ENCODE measurements around the gene HSFX2.
"Not testable (repeated sequence)": the region's sequence is repeated elsewhere in the genome, so short reads cannot be mapped to it uniquely, and the experiment has no call there.

HSFX2 gene

DNA sequence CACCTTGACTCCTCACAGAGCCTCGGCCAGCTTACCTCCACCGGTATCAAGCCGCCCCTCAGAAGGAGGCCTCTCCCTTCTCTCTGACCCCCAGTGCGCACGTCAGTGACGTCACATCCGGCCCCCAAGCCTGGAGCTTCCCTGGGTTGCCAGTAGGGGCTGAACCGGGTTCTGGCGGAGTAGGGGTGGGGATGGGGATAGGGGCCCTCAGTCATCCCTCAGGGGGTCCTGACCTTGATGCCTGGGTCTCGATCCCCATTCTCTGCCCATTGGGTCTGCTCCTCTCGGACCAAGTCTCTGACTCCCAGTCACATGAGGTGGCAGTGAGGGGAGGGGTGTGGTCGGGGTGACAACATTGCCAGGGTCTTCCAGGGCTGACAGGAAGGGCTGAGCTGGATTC lies 7.8 kb downstream of the HSFX2 start, which contains the start of gene MAGEA9B:
MAGEA9B (minus strand) TSS at position 101 of the 400 bp plus-strand sequence. CDS start 4,280 bp downstream, outside the sequence.
- not testable (repeated sequence) for DNase-seq

DNA sequence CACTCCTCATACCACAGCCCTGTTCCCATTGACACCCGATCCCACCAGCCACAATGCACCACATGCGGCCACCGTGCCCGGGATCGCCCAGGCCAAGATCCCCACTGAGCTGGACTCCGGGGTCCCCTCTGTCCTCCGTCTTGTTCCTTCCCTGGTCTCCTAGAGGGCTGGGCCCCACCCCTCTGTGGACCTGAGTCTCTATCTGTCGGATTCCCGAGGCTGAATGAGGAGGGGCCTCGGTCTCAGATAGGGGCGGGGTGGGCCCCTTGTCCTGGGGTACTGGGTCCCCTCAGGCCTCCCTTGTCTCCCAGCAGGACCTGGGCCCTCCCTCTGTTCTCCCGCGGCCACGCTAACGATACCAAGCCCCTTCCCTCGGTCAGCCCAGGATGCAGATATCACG lies 9.5 kb downstream of the HSFX2 start:
- DNase-seq: not testable (repeated sequence)

DNA sequence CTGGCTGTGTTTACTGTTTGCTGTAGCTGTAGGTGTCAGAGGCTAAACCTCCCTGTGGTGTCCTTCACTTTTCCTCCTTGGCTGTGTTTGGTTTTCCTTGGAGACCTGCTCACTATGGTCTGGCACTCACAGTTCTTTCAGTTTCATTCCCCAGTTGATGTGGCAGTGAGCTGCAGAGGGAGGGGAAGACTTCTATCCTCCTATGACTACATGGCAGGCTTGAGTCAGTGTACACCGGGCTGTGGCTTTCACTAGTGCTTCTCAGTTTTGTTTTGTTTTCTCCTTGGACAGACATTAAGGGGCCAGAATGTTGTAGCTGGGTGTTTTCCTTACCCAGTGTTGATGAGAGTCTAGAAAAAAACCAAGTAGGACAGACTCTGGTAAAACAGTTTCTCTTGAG lies 21.7 kb downstream of the HSFX2 start:
- DNase-seq: not testable (repeated sequence)

DNA sequence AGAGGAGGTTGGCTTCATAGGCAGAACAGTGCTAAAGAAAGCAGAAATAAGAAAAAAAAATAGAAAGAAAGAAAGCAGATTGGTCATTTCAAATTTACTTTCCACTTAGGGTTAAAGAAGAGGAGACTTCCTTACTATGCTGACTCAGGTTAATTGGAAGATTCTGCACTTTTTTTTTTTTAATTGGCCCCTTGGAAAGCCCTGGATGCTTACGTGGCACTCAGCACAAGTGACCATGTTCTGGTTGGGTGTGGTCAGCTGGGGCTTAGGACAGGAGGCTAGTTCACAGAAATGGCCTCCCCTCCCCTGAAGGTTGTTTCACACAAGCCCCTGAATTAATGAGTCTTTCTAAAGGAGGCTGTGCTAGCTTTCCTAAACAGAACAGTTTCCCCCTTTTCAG lies 22.4 kb downstream of the HSFX2 start:
- peak; percentile 49 for DNase-seq

DNA sequence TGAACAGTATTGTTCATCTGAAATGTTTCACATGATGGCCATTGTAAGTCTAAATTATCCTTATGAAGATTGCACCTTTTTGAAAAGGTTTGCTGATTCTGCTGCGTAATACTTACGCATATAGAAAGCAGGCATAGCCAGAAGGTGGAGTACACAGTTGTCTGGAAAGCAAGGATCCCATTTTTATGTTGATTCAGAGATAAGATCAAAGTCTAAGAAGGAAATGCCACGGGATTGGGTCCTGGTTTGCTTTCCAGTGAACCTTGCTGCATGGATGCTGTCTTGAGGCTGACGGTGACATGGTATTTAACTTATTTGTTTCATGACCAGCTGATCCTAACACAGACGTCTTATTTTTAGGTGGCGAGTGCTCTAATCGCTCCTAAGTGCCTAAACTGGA lies 23.3 kb downstream of the HSFX2 start:
- no peak for DNase-seq

DNA sequence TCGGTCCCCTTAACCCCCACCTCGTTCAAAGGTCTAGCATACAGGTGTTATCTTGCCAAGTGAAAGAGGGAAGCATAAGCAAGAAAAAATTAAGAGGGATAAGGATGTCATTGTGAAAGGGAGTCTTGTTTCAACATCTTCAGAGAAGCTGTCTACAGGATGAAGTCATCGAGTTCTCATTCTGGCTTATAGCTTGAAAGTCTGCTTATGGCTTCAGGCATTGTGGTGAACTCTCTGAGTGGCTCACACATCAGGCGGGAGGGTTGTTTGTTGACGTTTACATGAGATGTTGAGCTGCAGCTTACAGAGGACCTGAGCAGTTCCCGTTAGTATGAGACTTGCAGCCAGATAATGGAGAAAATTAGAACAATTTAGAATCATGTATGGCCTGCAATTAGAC lies 24.4 kb downstream of the HSFX2 start:
- peak; percentile 2 for DNase-seq

DNA sequence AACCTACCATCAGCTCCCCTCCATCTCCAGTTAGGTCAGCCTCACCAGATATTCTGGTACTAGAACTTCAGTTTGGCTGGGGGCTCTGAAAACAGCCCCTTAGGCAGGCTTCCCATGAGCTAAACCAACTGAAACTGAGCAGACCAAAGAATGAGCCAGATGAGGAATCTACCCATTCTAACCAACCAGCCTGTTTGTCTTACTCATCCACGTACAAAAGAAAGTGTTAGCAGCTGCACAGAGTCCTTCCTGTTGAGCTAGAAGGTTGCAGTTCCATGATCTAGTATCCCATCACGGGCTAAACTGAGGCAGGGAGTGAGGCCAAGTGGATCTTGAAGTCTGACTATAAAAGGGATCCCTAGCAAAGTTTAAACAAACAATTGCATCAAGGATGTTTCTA lies 25.3 kb downstream of the HSFX2 start:
- DNase-seq: no peak

DNA sequence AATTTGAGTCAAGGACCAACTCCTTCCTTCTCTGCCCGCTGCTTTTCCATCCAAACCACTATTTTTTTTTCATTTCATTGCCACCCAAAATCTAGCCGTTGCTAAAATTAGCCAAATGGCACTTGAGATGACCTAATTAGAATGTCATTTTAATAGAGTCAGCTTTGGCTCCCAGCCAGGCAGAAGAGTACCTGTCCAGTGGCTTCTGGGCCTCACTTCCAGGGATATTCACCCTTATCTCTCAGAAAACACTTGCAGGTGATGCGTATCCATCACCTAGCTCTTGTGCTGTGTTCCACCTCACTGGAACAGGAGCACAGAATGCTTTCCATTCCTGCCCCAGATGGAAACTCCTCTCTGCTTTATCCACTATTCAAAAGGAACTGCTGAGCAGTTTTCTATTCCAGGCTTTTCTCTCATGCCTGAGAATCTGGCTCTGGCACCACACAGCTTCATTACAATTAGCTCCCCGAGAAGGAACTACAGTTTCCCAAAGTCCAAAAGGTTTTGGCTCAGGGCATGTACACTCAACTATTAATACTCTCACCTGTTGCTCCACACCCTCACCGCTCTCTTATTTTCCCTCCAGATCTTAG lies 26.3 kb downstream of the HSFX2 start:
- no peak for DNase-seq

DNA sequence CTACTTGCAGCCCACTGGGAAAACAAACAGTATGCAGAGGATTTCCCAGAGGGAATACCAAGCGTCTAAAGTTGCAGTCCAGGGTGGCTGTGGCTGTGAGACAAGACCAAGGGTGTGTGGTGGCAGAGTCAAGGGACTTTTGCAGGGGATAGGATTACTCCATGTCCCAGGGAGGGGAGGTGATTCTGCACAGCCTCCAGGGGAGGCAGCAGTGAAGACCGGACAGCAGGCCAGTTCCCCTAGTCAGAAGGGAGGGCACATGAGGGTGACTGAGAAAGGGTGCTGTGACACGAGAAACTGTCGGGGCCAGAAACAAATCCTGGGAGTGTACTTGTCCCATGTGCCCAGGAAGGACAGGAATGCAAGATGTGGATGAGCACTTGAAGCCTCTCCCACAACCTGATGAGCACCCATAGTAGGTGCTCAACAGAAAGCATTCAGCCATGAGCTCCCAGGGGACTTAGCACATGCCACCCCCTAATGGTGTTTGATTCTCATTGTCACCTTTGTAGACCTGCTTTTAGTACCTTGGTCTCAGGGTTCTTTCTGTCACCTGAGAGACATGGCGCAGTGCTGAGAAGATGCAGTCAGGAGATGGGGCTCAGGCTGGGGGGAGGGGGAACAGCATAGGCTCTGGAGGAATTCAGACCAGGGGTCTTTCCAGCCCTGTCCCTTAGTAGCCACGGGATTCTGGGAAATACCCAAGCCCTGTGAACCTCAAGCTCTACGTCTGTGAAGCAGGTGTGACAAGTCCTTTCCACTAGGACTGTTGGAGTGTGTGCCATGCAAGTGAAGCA lies 27.3 kb downstream of the HSFX2 start:
- DNase-seq: no peak

DNA sequence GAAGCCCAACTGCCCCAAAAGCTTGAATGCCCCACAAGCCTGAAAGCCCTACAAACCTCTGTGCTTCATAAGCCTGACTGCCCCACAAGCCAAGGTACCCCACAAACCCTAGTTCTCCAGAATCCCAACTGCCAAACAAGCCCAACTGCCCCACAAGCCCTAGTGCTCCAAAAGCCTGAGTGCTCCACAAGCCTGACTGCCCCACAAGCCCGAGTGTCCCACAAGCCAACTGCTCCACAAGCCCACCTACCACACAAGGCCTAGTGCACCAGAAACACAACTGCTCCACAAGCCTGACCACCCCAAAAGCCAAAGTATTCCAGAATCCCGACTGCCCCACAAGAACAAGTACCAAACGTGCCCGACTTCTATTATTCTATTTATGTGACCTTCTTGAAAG lies 31.8 kb downstream of the HSFX2 start:
- no peak for DNase-seq

DNA sequence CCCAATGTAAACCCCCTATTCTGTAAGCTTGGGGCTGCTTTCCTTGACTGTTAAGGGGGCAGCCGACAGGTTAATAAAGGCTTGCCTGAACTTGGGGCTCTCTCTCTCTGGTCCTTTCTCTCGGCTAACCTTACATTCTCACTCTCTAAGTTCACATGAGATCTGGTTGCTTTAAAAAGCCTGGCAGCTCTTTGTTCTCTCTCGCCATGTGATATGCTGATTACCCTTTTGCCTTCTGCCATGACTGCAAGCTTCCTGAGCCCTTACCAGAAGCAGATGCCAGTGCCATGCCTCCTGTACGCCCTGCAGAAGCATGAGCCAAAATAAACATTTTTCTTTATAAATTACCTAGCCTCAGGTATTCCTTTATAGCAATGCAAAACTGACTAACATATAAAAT lies 39.9 kb downstream of the HSFX2 start:
- DNase-seq: not testable (repeated sequence)

DNA sequence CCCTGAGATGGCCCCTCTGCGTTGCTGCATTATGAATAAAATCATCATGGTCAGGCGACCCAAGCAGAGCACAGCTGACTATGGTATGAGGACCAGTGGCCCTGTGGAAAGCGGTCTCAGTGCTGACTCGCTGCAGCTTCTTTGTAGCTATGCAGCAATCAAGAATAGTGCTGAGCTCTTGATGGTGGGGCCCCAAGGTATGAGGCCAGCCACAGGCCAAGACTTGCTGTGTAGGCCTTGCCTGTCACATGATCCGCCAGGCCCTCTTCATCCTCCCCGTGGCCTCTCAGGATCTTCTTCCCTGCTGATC lies 43.2 kb downstream of the HSFX2 start:
- not testable (repeated sequence) for DNase-seq

DNA sequence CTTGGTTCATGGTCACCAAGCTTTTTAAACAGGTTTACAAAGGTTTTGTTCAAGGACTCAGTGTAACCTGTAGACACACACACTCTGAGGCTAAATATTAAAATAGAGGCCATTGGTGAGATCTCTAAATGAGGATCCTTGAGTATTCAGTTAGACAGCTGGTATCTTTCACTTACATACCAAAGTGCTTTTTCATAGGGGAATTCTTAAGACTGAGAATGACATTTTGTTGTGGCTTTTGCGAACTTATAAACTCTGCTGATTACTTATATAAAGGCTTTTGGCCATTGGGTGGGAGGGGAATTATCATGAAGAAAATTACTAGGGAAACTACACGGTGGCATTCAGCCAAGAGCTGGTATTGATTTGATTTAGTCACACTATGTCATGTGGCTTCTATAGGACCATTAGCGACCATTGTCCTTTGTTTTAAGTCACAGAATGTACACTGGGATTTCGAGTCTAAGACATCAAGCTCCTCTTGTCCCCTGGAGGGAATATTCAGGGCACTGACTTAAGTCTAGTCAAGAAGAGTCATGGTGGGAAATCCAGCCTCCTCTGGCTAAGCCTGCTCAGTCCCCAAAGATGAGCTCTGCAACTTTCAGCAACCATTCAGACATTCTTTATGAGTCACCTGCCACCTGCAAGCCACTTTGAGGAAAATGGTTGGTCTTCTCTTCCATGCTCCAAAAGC lies 43.7 kb downstream of the HSFX2 start:
- not testable (repeated sequence) for DNase-seq

DNA sequence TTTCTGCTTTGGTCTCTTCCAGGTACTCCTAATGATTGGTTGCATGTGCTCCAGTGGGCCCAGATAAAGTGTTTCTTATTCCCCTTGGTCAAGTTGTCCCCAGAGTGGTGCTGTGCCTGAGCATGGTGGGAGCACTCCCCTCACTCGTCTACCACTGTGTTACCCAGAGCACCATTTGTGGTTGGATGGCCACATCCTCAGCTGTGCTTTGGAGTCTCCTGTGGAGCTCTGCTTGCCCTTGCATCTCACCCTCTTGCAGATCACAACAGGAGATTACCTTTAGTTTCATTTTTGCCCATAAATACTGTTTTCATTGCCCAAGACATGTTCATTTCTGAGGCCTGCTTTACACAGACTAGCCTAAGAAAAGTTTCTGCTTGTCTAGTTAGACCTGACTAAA lies 44.7 kb downstream of the HSFX2 start:
- DNase-seq: not testable (repeated sequence)

DNA sequence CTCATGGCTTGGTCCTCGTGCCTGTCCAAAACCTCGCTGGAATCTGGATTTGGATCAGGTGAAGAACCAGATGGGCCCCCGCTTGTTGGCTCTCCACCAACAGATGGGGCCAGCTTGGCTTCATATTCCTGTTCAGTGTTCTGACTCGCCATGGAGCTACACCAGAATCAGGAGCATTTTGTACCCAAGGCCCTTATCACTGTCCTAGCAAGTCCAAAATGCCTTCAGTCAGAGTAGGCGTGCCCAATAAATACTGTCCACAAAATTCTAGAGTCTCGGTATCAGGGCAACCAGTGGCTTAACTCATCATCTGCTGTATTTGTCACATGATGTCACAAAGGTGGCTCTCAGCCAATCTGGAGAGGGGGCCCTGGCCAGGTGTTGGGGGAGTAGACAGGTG lies 45.4 kb downstream of the HSFX2 start, which contains the start of gene HSFX3:
HSFX3 (minus strand) TSS at position 224 of the 400 bp plus-strand sequence; CDS start at position 152, 72 bp downstream.
- not testable (repeated sequence) for DNase-seq

DNA sequence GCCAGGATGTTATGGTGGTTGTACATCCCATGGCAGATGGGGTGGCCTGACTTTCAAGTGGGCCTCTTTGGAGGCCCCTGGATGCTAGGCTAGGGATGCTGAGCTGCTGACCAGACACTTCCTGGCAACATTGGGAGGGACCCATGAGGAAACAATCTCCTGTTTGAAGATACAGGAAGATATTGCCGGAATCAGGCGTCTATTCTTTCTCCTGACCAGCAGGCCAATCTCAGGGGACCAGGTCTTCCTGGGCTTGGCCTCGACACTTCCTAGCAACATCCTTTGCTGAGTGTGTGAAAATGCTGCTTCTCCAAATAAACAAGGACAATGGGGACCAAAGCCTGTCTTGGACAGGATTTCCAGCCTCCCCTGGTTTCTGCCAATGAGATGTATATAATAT lies 47.3 kb downstream of the HSFX2 start:
- not testable (repeated sequence) for DNase-seq

DNA sequence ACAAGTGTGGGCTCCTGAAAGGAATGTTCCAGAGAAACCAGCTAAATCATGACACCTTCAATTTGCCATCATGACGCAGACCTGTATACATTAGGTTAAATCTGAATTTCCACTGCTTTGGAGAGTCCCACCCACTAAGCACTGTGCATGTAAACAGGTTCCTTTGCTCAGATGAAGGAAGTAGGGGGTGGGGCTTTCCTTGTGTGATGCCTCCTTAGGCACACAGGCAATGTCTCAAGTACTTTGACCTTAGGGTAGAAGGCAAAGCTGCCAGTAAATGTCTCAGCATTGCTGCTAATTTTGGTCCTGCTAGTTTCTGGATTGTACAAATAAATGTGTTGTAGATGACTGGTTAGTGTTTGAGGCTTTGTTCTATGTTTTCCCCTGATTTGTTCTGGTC lies 48.2 kb downstream of the HSFX2 start:
- DNase-seq: not testable (repeated sequence)

DNA sequence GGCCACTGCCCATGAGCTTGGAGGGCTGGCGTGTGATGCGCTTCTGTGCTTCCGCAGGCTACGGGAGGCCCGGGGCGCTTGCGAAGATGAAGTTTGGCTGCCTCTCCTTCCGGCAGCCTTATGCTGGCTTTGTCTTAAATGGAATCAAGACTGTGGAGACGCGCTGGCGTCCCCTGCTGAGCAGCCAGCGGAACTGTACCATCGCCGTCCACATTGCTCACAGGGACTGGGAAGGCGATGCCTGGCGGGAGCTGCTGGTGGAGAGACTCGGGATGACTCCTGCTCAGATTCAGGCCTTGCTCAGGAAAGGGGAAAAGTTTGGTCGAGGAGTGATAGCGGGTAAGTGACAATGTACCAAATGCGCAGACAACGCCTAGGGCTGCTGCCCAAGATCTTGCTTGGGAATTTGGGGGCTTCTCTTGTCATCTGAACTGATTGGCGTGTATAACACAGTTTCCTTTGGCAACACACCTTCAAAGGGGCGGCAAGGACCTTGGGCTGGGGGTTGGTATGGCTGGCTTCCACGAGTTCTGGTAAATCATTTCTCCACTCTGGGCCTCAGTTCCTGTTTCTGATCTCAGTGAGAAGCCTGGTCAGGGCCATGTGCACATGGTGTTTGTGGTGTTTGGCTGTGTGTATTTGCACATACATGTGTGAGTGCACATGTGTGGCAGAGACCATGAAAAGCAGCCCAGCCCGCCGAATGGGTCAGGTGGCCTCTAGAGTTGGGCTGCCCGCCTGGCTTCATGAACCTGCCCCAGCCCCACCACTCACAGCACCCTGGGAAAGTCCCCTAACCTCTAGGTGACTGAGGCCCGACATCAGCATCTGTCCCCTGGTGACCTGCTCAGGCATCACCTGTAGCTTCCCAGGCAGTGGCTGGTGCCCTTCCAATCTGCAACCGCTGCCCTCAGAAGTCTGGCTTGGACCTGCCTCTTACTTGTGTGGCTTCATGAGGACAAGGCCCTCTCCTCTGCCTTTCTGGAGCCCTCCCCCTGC lies 49.3 kb downstream of the HSFX2 start:
- peak; percentile 4 for DNase-seq
